HCT116 (cell line): ENCODE measurements around the gene OSBPL8.

Experiments used
- CEBPB ChIP-seq: IDR thresholded peaks from 2 replicates; pipeline ENCODE4 v1.6.1; 2012; ENCODE audit warnings: low read depth
- CTCF ChIP-seq, 3 experiments: fragments of 200-600 bp in 1 of 3; sonication (generic) in 1 of 3; IDR thresholded peaks in 2 of 3; conservative IDR thresholded peaks in 1 of 3; 2 replicates each; pipeline ENCODE4 v1.5.1; 2012 to 2017; ENCODE audit warnings: low read depth in 2 of 3, low read length in 2 of 3, antibody characterized with exemption in 1 of 3, borderline replicate concordance in 1 of 3, control low read depth in 1 of 3, mild to moderate bottlenecking in 1 of 3, mixed read lengths in 1 of 3, mixed run types in 1 of 3, moderate library complexity in 1 of 3; ENCODE audit not compliant: insufficient read depth in 1 of 3
- EZH2 ChIP-seq: fragments of 200-600 bp; sonication (generic); IDR thresholded peaks from 2 replicates; pipeline ENCODE4 v1.6.1; 2017; ENCODE audit warnings: antibody characterized with exemption, mixed run types
- POLR2A ChIP-seq: IDR thresholded peaks from 2 replicates; pipeline ENCODE4 v1.7.0; 2011; ENCODE audit warnings: borderline replicate concordance; ENCODE audit not compliant: insufficient read depth, insufficient read length; ENCODE audit errors: extremely low read depth
- RAD21 ChIP-seq: IDR thresholded peaks from 2 replicates; pipeline ENCODE4 v1.6.1; 2012; ENCODE audit warnings: low read depth, mild to moderate bottlenecking
- SIN3A ChIP-seq: IDR thresholded peaks from 2 replicates; pipeline ENCODE4 v1.6.1; 2012; ENCODE audit warnings: low read depth
- SP1 ChIP-seq: IDR thresholded peaks from 2 replicates; pipeline ENCODE4 v1.6.1; 2012; ENCODE audit warnings: low read depth
- SRF ChIP-seq: IDR thresholded peaks from 2 replicates; pipeline ENCODE4 v1.6.1; 2012; ENCODE audit warnings: low read depth
- TF ChIP-seq, protein P1 (sequence below): IDR thresholded peaks from 2 replicates; pipeline ENCODE4 v1.6.1; 2012
- TF ChIP-seq, protein P2 (sequence below): IDR thresholded peaks from 2 replicates; pipeline ENCODE4 v1.6.1; 2012; ENCODE audit warnings: low read depth
- TF ChIP-seq, protein P3 (sequence below): IDR thresholded peaks from 2 replicates; pipeline ENCODE4 v1.6.1; 2011; ENCODE audit warnings: mild to moderate bottlenecking, low read length, moderate library complexity; ENCODE audit not compliant: insufficient replicate concordance; ENCODE audit errors: extremely low read depth

GRCh38 chr12:76537923-76538322 is 21.6 kb downstream of the OSBPL8 start:
- TF ChIP-seq, protein P1, sequence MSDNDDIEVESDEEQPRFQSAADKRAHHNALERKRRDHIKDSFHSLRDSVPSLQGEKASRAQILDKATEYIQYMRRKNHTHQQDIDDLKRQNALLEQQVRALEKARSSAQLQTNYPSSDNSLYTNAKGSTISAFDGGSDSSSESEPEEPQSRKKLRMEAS, result no peak
- TF ChIP-seq POLR2A, result no peak
- no peak for TF ChIP-seq CTCF (IDR thresholded peaks at IDR 0.05 in 2 of 3, conservative IDR thresholded peaks at IDR 0.05 in 1 of 3; ENCODE audit: borderline replicate concordance in 1 of 3, insufficient read depth in 1 of 3, low read depth in 2 of 3, low read length in 2 of 3)
- TF ChIP-seq, protein P2, sequence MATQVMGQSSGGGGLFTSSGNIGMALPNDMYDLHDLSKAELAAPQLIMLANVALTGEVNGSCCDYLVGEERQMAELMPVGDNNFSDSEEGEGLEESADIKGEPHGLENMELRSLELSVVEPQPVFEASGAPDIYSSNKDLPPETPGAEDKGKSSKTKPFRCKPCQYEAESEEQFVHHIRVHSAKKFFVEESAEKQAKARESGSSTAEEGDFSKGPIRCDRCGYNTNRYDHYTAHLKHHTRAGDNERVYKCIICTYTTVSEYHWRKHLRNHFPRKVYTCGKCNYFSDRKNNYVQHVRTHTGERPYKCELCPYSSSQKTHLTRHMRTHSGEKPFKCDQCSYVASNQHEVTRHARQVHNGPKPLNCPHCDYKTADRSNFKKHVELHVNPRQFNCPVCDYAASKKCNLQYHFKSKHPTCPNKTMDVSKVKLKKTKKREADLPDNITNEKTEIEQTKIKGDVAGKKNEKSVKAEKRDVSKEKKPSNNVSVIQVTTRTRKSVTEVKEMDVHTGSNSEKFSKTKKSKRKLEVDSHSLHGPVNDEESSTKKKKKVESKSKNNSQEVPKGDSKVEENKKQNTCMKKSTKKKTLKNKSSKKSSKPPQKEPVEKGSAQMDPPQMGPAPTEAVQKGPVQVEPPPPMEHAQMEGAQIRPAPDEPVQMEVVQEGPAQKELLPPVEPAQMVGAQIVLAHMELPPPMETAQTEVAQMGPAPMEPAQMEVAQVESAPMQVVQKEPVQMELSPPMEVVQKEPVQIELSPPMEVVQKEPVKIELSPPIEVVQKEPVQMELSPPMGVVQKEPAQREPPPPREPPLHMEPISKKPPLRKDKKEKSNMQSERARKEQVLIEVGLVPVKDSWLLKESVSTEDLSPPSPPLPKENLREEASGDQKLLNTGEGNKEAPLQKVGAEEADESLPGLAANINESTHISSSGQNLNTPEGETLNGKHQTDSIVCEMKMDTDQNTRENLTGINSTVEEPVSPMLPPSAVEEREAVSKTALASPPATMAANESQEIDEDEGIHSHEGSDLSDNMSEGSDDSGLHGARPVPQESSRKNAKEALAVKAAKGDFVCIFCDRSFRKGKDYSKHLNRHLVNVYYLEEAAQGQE, result no peak
- no peak for TF ChIP-seq SRF
- TF ChIP-seq RAD21, result no peak
- no peak for TF ChIP-seq EZH2
- no peak for TF ChIP-seq SIN3A
- TF ChIP-seq SP1, result no peak
- no peak for TF ChIP-seq CEBPB
- TF ChIP-seq, protein P3, sequence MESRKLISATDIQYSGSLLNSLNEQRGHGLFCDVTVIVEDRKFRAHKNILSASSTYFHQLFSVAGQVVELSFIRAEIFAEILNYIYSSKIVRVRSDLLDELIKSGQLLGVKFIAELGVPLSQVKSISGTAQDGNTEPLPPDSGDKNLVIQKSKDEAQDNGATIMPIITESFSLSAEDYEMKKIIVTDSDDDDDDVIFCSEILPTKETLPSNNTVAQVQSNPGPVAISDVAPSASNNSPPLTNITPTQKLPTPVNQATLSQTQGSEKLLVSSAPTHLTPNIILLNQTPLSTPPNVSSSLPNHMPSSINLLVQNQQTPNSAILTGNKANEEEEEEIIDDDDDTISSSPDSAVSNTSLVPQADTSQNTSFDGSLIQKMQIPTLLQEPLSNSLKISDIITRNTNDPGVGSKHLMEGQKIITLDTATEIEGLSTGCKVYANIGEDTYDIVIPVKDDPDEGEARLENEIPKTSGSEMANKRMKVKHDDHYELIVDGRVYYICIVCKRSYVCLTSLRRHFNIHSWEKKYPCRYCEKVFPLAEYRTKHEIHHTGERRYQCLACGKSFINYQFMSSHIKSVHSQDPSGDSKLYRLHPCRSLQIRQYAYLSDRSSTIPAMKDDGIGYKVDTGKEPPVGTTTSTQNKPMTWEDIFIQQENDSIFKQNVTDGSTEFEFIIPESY, result no peak
